Stimulated activated CD4-positive, alpha-beta T cell treated with anti-CD3 and anti-CD28 coated beads, Interleukin-15, amount 100 ng/mL, for 24 hours (primary cell): Measurements from ENCODE around the gene GPR32.
"Not testable (repeated sequence)": the region's sequence is repeated elsewhere in the genome, so short reads cannot be mapped to it uniquely, and the experiment has no call there.

Experiments
- DNase-seq: peaks from one replicate; pipeline ENCODE4 v3.0.0-alpha.2; 2020

Gene GPR32

GRCh38 chr19:50804420-50805272 is 34.4 kb downstream of the GPR32 start:
- peak; percentile 99 for DNase-seq

DNA sequence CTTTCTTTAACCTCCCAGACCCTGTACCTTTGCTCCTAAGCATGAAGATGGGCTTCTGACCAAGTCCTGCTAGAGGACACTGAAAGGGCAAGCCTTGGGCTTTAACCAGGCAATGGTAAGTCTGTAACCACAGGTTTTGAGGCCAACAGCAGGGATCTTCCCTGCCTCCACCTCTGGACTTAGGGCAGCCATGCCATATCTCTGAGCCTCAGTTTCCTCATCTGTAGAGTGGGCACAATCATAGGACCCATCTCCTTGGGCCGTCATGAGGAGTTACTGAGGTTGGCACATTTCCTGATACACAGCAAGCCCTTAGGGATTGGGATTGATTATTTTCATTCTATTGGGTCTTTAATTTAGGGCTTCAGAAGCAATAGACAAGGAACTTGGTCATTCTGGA is 38.6 kb downstream of the GPR32 start:
- DNase-seq: no peak

DNA sequence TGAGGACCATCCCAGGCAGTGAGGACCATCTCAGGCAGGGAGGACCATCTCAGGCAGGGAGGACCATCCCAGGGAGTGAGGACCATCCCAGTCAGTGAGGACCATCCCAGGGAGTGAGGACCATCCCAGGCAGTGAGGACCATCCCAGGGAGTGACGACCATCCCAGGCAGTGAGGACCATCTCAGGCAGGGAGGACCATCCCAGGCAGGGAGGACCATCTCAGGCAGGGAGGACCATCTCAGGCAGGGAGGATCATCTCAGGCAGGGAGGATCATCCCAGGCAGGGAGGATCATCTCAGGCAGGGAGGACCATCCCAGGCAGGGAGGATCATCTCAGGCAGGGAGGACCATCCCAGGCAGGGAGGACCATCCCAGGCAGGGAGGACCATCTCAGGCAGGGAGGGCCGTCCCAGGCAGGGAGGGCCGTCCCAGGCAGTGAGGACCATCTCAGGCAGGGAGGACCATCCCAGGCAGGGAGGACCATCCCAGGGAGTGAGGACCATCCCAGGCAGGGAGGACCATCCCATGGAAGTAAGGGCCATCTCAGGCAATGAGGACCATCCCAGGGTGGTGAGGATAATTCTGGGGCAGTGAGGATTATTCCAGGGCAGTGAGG is 41.5 kb downstream of the GPR32 start:
- not testable (repeated sequence) for DNase-seq

GRCh38 chr19:50812474-50812873 is 42.2 kb downstream of the GPR32 start:
- DNase-seq: no peak

DNA sequence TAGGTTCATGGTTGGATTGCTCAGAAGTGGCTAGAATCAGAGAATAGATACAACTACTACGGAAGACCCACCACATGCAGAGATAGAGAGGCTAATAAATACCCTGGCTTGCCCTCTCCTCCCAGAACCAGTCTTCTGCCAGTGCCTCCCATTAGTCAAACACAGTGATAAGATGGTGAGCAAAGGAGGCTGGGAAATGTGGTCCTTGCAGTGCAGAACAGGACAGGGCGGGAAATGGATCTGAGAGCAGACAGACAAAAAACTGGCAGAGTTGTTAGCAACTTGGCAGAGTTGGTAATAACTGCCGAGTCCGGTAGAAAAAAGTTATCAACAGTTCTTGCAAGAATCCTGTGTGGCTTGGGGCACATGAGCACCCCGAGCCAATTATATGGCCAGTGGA is 44.6 kb downstream of the GPR32 start:
- DNase-seq: no peak

GRCh38 chr19:50815439-50815838 is 45.2 kb downstream of the GPR32 start:
- no peak for DNase-seq

DNA sequence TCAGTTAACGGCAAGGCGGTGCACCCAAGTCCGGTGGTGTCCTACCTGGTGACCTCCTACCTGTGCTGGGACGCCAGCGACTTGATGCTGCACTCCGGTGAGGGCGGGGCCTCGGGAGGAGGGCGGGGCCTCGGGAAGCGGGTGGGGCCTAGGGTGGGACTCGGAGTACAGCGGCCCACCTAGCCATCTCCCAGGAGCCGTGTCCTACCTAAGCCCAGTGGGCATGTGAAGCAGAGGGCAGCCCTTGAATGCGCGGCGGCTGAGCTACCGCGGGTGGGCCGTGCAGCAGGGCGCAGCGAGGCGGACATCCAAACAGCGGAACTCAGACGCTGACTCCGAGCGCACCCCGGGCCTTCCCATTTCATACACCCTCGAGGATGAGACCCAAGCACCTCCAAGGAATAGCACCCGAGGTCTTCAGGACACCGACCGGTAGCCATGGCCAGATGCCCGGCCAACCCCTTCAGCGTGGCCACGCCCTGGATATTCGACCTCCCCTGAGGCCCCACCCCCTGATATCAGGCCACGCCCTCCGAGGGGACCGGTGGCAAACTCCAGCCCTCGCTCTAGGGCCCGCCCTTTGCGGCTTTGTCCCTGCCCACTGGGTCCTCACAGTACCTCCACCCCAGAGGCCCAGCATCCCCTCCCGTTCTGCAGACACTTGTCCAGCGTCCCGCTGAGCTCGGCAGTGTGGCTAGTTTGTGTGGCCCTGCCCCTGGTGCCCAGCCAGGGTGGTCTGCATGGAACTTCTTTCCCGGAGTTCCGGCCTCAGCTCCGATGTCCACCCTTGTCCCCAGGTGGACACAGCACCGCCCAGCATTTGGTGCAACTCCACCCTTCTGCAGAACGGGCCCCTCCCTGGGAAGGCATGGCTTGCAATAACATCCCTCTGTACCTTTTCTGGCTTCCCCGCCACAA is 47.9 kb downstream of the GPR32 start:
- DNase-seq: peak; percentile 79

GRCh38 chr19:50818859-50819472 is 48.7 kb downstream of the GPR32 start:
- no peak for DNase-seq

DNA sequence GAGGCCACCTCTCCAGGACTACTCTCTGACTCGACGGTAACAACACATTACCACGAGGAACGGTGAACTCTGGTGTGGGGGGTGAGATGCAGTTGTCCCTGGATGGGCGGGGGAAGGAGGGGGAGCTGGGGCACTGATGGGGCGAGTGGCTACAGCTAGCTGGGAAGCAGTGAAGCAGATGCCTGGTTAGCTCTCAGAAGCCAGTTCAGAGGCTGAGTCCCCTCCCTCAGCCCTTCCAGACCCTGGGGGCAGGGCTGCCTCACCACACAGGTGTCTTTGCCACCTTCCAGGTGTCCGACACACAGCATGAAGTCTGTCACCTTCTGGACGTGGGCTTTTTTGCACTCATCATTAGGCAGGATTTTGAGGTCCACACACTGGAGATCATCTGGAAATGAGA is 49.4 kb downstream of the GPR32 start:
- no peak for DNase-seq

GRCh38 chr19:50820086-50820485 is 49.8 kb downstream of the GPR32 start:
- DNase-seq: no peak

- DNase-seq: peak; percentile 30
Measured at GRCh38 chr19:50820549-50821247, 50.4 kb downstream of the GPR32 start.

- no peak for DNase-seq
Measured at GRCh38 chr19:50821248-50821612, 51.0 kb downstream of the GPR32 start.
